HepG2 (cell line): ENCODE measurements around the gene PCNX1. TPM values are rescaled to one million over a fixed set of nuclear protein-coding genes. Genes with fewer than 3 reads are reported as not detected.

Experiments
- ATAC-seq: fragments of 200-7000 bp; cut with Tn5 transposase; 3 replicates; pipeline ENCODE4 v1.9.1; 2020; ENCODE audit warnings: mild to moderate bottlenecking, moderate library complexity
- BruUV-seq: library from RNA; stranded (reverse); fragments of 400-500 nt; replicated peaks from 2 replicates; lab custom pipeline; 2021; lab: Mats Ljungman, UMichigan
- CTCF ChIA-PET: fragments of 300-600 bp; formaldehyde crosslinking; extraction: SDS; loops from one replicate; lab custom pipeline; 2021; ENCODE audit warnings: low total read pairs, inconsistent platforms, low intra/inter-chr PET ratio; lab: Yijun Ruan, JAX
- POLR2A ChIA-PET: fragments of 350-600 bp; sonication (Branson Sonifier 250); formaldehyde crosslinking; loops from one replicate; lab custom pipeline; 2020; ENCODE audit warnings: antibody characterized with exemption, inconsistent platforms; lab: Yijun Ruan, JAX
- DNase-seq: peaks from one replicate; pipeline ENCODE4 v3.0.0-alpha.2; 2015; ENCODE audit warnings: low spot score
- FAIRE-seq: peaks from 3 replicates; lab custom pipeline; 2011; peaks lifted over from hg19 to GRCh38; lab: Jason Lieb, UNC
- H2AFZ ChIP-seq: one replicate; pipeline ENCODE4 v1.6.1; 2011; ENCODE audit warnings: low read length, inconsistent platforms
- H3K27ac ChIP-seq: fragments of 300-600 bp; 3 replicates; pipeline ENCODE4 v1.8.0; 2011; ENCODE audit warnings: mixed run types, mild to moderate bottlenecking, mixed read lengths, low read length, inconsistent platforms; ENCODE audit not compliant: insufficient read depth; ENCODE audit errors: extremely low read length
- H3K27me3 ChIP-seq, 2 experiments: fragments of 200-600 bp in 1 of 2; 2 replicates in 1 of 2; 3 replicates in 1 of 2; pipeline versions ENCODE4 v1.6.0 to v1.8.0; 2011; ENCODE audit warnings: low read length in 2 of 2, mild to moderate bottlenecking in 2 of 2, moderate library complexity in 2 of 2, inconsistent platforms in 1 of 2; ENCODE audit not compliant: insufficient read depth in 2 of 2, control insufficient read depth in 1 of 2
- H3K36me3 ChIP-seq, 2 experiments: fragments of 200-600 bp in 1 of 2; replicated peaks in 1 of 2; 2 replicates in 1 of 2; 3 replicates in 1 of 2; pipeline versions ENCODE4 v1.5.1 to v1.8.0; 2011; ENCODE audit warnings: low read length in 2 of 2, inconsistent platforms in 1 of 2; ENCODE audit not compliant: insufficient read depth in 2 of 2, control insufficient read depth in 1 of 2
- H3K4me1 ChIP-seq: 2 replicates; pipeline ENCODE4 v1.5.1; 2012; ENCODE audit warnings: low read length, inconsistent platforms; ENCODE audit not compliant: insufficient read depth
- H3K4me2 ChIP-seq: 2 replicates; pipeline ENCODE4 v1.6.0; 2011; ENCODE audit warnings: low read depth, low read length, inconsistent platforms
- H3K4me3 ChIP-seq, 3 experiments: fragments of 200-600 bp in 1 of 3; sonication (generic), shearing (Covaris generic) in 1 of 3; replicated peaks in 1 of 3; 2 replicates each; pipeline ENCODE4 v1.5.1; 2011 to 2016; ENCODE audit warnings: low read length in 3 of 3, inconsistent platforms in 2 of 3, low read depth in 2 of 3, mild to moderate bottlenecking in 2 of 3, control low read depth in 1 of 3, mixed read lengths in 1 of 3; ENCODE audit not compliant: insufficient read depth in 1 of 3
- H3K79me2 ChIP-seq: one replicate; pipeline ENCODE4 v1.6.1; 2011; ENCODE audit warnings: low read length, inconsistent platforms; ENCODE audit not compliant: insufficient read depth
- H3K9ac ChIP-seq: 2 replicates; pipeline ENCODE4 v1.6.0; 2011; ENCODE audit warnings: mild to moderate bottlenecking, low read depth, low read length, inconsistent platforms; ENCODE audit not compliant: insufficient read depth
- H3K9me3 ChIP-seq: 2 replicates; pipeline ENCODE4 v1.5.1; 2012; ENCODE audit warnings: mild to moderate bottlenecking, low read length
- H4K20me1 ChIP-seq: 2 replicates; pipeline ENCODE4 v1.6.0; 2011; ENCODE audit warnings: inconsistent platforms, mild to moderate bottlenecking, low read length, moderate library complexity; ENCODE audit not compliant: insufficient read depth
- CEBPB ChIP-seq: IDR thresholded peaks from 2 replicates; pipeline ENCODE4 v1.6.1; 2011; ENCODE audit warnings: low read depth, low read length, improper control_type of control experiment, borderline replicate concordance
- KDM4B ChIP-seq: sonication (generic); formaldehyde crosslinking; IDR thresholded peaks from 2 replicates; pipeline ENCODE4 v1.4.0; 2020; ENCODE audit warnings: missing genetic modification reagents
- RAD51 ChIP-seq: fragments of 450-650 bp; IDR thresholded peaks from 2 replicates; pipeline ENCODE4 v1.6.1; 2016; ENCODE audit warnings: borderline replicate concordance
- TARDBP ChIP-seq: sonication (generic); formaldehyde crosslinking; IDR thresholded peaks from 2 replicates; pipeline ENCODE4 v1.8.0; 2022; ENCODE audit warnings: mild to moderate bottlenecking, missing genetic modification reagents
- ZNF550 ChIP-seq: sonication (generic); formaldehyde crosslinking; IDR thresholded peaks from 2 replicates; pipeline ENCODE4 v1.4.0; 2020; ENCODE audit warnings: mild to moderate bottlenecking, missing genetic modification reagents, borderline replicate concordance
- ZNF749 ChIP-seq: sonication (generic); formaldehyde crosslinking; IDR thresholded peaks from 2 replicates; pipeline ENCODE4 v1.8.0; 2022; ENCODE audit warnings: mild to moderate bottlenecking, missing genetic modification reagents, moderate library complexity, borderline replicate concordance
- ZNF850 ChIP-seq: sonication (generic); formaldehyde crosslinking; conservative IDR thresholded peaks from 2 replicates; pipeline ENCODE4 v1.9.0; 2021; ENCODE audit warnings: mild to moderate bottlenecking, missing genetic modification reagents
- WGBS: methylation state at CpG from one replicate; pipeline ENCODE4 v1.1.6; 2017; ENCODE audit warnings: low lambda C conversion rate; 5-methylcytosine and 5-hydroxymethylcytosine counted together
- in situ Hi-C: cut with HindIII; loops from 2 replicates; pipeline ENCODE4 v1.10.0; 2017; ENCODE audit warnings: low pct_unique_long_range_greater_than_20kb; ENCODE audit not compliant: extremely low pct_ligation_motif_present
- intact Hi-C: fragments of 100-400 bp; cut with micrococcal nuclease; formaldehyde crosslinking; loops from one replicate; pipeline ENCODE4 v1.10.0; 2022; ENCODE audit not compliant: unreplicated experiment
- polyA plus RNA-seq, 8 experiments: library from polyadenylated mRNA; depleted of rRNA in 3 of 8; stranded (reverse) in 7 of 8; unstranded in 1 of 8; fragments of >200 nt; fragmentation: Illumina TruSeq in 4 of 8; extraction: Trizol in 4 of 8; gene quantifications; 2 replicates each; pipeline versions ENCODE4 v1.2.1 to v1.2.3, GENCODE V29; 2011 to 2016; ENCODE audit warnings: low read depth in 4 of 8, missing spikeins in 1 of 8, mixed read lengths in 1 of 8; ENCODE audit not compliant: insufficient read depth in 1 of 8
- total RNA-seq, 5 experiments: library from RNA; depleted of rRNA; stranded (reverse); fragments of >200 nt; fragmentation: Illumina TruSeq; extraction: Trizol; gene quantifications; 2 replicates each; pipeline ENCODE4 v1.2.3, GENCODE V29; 2016; ENCODE audit warnings: low read depth in 1 of 5
- TF ChIP-seq, protein P1 (sequence below): sonication (generic); formaldehyde crosslinking; IDR thresholded peaks from 2 replicates; pipeline ENCODE4 v1.9.0; 2022; ENCODE audit warnings: missing genetic modification reagents, mild to moderate bottlenecking, borderline replicate concordance
- TF ChIP-seq, protein P2 (sequence below): sonication (generic); formaldehyde crosslinking; conservative IDR thresholded peaks from 2 replicates; pipeline ENCODE4 v1.4.0; 2020; ENCODE audit warnings: mild to moderate bottlenecking, missing genetic modification reagents, moderate library complexity
- TF ChIP-seq, protein P3 (sequence below): sonication (generic); formaldehyde crosslinking; IDR thresholded peaks from 2 replicates; pipeline ENCODE4 v1.4.0; 2020; ENCODE audit warnings: missing genetic modification reagents

The PCNX1 gene
- total and polyA plus RNA-seq, 2 of the 13 experiments (the other 11 are each of a cell fraction or from before 2014, with no cell fraction given) = 24.9 to 30.3 TPM

DNA sequence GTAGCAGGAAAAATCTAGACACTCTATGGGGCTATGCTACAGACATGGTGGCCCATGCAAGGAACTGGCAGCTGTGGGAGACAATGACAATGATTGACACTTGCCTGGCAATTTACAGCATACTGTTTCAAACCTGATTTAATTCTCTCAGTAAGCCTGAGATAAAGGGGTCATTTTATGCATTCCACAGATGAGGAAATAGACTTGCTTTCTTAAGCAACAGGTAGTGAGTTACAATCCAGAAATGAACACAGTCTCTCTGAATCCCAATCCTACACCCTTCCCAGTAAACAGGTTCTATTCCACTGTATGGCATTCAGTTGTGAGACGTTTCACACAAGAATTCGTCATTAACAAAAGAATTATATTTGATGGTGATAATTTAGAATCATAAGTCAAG is 15.5 kb upstream of the PCNX1 start:
- BruUV-seq = no TSS peak
- CTCF ChIA-PET = no interaction called here
- H3K4me1 ChIP-seq = peaks cover 27% of the 10 kb centered on the region
- H3K79me2 ChIP-seq = no peaks in the 10 kb centered on the region
- H3K9ac ChIP-seq = no peak overlapping the region
- ATAC-seq = no peak
- H3K27me3 ChIP-seq = peaks cover 0 to 4% of the 10 kb centered on the region in 2 experiments; a peak in 2 of 5 replicates
- 11% methylated on average over 2 of the region's 2 CpGs for WGBS
- no peak overlapping the region for H3K4me2 ChIP-seq
- no peak overlapping the region for H3K27ac ChIP-seq
- FAIRE-seq = no peak
- no peaks in the 10 kb centered on the region for H4K20me1 ChIP-seq
- TF ChIP-seq TARDBP (CRISPR knock-in tag) (no peak), CEBPB (peak; percentile 27; the same call in 1 of the 2 replicates)
- TF ChIP-seq, all 625 proteins: peak for 1
- no peak overlapping the region for H2AFZ ChIP-seq
- H3K9me3 ChIP-seq = no peaks in the 10 kb centered on the region
- POLR2A ChIA-PET = no interaction called here
- intact Hi-C loops = no loop called here
- H3K36me3 ChIP-seq = no peaks in the 10 kb centered on the region
- no peak overlapping the region for H3K4me3 ChIP-seq
- no peak for DNase-seq
- in situ Hi-C loops = no loop called here

DNA sequence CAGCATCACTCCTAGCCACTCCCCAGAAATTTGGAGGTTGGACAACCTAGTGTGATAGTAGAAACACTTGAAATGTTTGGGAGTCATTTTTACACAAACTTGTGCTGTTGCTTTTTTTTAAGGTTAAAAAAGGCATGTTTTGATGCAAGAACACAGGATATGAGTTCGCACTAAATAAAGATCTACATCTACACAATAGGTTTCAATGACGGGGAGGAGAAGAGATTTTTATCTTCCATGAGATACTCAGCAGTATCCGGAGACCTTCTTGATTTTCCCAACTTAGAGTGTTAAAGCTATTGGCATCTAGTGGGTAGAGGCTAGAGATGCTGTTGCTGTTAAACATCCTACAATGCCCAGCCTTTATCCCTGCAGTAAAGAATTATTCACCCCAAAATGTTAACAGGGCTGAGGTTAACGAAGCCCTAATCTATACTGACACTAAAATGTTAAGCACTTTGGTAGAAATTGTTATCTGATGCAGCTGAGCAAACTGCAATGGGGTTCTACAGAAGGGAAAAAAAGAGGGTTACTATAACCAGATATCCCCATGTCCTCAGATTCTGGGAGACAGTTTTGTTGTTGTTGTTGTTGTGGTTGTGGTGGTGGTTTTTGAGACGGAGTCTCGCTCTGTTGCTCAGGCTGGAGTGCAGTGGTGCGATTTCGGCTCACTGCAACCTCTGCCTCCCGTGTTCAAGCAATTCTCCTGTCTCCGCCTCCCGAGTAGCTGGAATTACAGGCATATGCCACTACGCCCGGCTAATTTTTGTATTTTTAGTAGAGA is 14.0 kb upstream of the PCNX1 start:
- H3K27me3 ChIP-seq = peaks cover 0 to 3% of the 10 kb centered on the region in 2 experiments; a peak in 2 of 5 replicates
- ChIA-PET POLR2A (interaction anchor here (1.7 kb wide), 1 partner anchor 14 kb away, joined by 10 read pairs; the partner anchor contains the start of gene PCNX1), CTCF (no interaction called here)
- peaks cover 36% of the 10 kb centered on the region for H3K4me1 ChIP-seq
- no peak overlapping the region for H3K9ac ChIP-seq
- H3K4me3 ChIP-seq = no peak overlapping the region
- intact Hi-C loops = no loop called here
- no peaks in the 10 kb centered on the region for H3K36me3 ChIP-seq
- H3K27ac ChIP-seq = no peak overlapping the region
- H2AFZ ChIP-seq = no peak overlapping the region
- ATAC-seq (no peak), FAIRE-seq (no peak), DNase-seq (no peak)
- in situ Hi-C loops = no loop called here
- 76% methylated on average over 12 of the region's 13 CpGs for WGBS
- H4K20me1 ChIP-seq = no peaks in the 10 kb centered on the region
- no peak overlapping the region; the same call in 1 of the 2 replicates for H3K4me2 ChIP-seq
- BruUV-seq = no TSS peak
- H3K79me2 ChIP-seq = no peaks in the 10 kb centered on the region
- H3K9me3 ChIP-seq = no peaks in the 10 kb centered on the region
- no peak for TF ChIP-seq ZNF850 (CRISPR knock-in tag)
- TF ChIP-seq ZNF550 (CRISPR knock-in tag) = no peak
- TF ChIP-seq, protein P1, sequence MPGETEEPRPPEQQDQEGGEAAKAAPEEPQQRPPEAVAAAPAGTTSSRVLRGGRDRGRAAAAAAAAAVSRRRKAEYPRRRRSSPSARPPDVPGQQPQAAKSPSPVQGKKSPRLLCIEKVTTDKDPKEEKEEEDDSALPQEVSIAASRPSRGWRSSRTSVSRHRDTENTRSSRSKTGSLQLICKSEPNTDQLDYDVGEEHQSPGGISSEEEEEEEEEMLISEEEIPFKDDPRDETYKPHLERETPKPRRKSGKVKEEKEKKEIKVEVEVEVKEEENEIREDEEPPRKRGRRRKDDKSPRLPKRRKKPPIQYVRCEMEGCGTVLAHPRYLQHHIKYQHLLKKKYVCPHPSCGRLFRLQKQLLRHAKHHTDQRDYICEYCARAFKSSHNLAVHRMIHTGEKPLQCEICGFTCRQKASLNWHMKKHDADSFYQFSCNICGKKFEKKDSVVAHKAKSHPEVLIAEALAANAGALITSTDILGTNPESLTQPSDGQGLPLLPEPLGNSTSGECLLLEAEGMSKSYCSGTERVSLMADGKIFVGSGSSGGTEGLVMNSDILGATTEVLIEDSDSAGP (CRISPR knock-in tag) = no peak
- TF ChIP-seq KDM4B (CRISPR knock-in tag) = no peak
- TF ChIP-seq RAD51 = no peak
- TF ChIP-seq, protein P2, sequence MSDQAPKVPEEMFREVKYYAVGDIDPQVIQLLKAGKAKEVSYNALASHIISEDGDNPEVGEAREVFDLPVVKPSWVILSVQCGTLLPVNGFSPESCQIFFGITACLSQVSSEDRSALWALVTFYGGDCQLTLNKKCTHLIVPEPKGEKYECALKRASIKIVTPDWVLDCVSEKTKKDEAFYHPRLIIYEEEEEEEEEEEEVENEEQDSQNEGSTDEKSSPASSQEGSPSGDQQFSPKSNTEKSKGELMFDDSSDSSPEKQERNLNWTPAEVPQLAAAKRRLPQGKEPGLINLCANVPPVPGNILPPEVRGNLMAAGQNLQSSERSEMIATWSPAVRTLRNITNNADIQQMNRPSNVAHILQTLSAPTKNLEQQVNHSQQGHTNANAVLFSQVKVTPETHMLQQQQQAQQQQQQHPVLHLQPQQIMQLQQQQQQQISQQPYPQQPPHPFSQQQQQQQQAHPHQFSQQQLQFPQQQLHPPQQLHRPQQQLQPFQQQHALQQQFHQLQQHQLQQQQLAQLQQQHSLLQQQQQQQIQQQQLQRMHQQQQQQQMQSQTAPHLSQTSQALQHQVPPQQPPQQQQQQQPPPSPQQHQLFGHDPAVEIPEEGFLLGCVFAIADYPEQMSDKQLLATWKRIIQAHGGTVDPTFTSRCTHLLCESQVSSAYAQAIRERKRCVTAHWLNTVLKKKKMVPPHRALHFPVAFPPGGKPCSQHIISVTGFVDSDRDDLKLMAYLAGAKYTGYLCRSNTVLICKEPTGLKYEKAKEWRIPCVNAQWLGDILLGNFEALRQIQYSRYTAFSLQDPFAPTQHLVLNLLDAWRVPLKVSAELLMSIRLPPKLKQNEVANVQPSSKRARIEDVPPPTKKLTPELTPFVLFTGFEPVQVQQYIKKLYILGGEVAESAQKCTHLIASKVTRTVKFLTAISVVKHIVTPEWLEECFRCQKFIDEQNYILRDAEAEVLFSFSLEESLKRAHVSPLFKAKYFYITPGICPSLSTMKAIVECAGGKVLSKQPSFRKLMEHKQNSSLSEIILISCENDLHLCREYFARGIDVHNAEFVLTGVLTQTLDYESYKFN = no peak
- TF ChIP-seq, protein P3, sequence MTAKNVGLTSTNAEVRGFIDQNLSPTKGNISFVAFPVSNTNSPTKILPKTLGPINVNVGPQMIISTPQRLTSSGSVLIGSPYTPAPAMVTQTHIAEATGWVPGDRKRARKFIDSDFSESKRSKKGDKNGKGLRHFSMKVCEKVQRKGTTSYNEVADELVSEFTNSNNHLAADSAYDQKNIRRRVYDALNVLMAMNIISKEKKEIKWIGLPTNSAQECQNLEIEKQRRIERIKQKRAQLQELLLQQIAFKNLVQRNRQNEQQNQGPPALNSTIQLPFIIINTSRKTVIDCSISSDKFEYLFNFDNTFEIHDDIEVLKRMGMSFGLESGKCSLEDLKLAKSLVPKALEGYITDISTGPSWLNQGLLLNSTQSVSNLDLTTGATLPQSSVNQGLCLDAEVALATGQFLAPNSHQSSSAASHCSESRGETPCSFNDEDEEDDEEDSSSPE (CRISPR knock-in tag) = no peak
- TF ChIP-seq ZNF749 (CRISPR knock-in tag) = no peak
